ENCODE results near the gene ETV1. TPM values are rescaled to one million over a fixed set of nuclear protein-coding genes. Genes with fewer than 3 reads are reported as not detected.

Gene ETV1
- total RNA-seq, 1 experiment from 2014 or later: 68.5 TPM

GRCh38 chr7:13846386-13846785, 143.1 kb downstream of the ETV1 start:
- H3K36me3 Mint-ChIP-seq (ENCODE audit: insufficient read depth in 1 of 3, low read depth in 3 of 3): no peaks in the 10 kb centered on the region
- no peak overlapping the region for H2BK120ac ChIP-seq (ENCODE audit: low read depth, low read length, poor library complexity, severe bottlenecking)
- H2BK12ac ChIP-seq (ENCODE audit: insufficient read length, low read depth, low read length): no peak overlapping the region
- WGBS (ENCODE audit: extremely low coverage, insufficient read length, low lambda C conversion rate): no CpG with 5 or more reads among the region's 4 CpGs
- no peaks in the 10 kb centered on the region for H3K23me2 ChIP-seq (ENCODE audit: insufficient read length, low read depth, low read length, poor library complexity, severe bottlenecking)
- H3K4me2 ChIP-seq (ENCODE audit: insufficient read depth, insufficient read length, low read length): no peak overlapping the region
- no peak overlapping the region for H2BK20ac ChIP-seq (ENCODE audit: low read depth, low read length, poor library complexity, severe bottlenecking)
- no peak overlapping the region for H3K23ac ChIP-seq (ENCODE audit: insufficient read length, low read depth, low read length)
- no peak overlapping the region for H3T11ph ChIP-seq (ENCODE audit: low read length)
- H3K56ac ChIP-seq (ENCODE audit: insufficient read length, low read depth, low read length): no peak overlapping the region
- H3K4me3 Mint-ChIP-seq: no peak overlapping the region
- H3K27me3 ChIP-seq (ENCODE audit: insufficient read depth, low read length): no peaks in the 10 kb centered on the region
- H2AFZ ChIP-seq (ENCODE audit: low read length): no peak overlapping the region
- H3K9me3 Mint-ChIP-seq: no peaks in the 10 kb centered on the region
- no peaks in the 10 kb centered on the region for H4K20me1 ChIP-seq (ENCODE audit: control insufficient read depth, insufficient read depth, insufficient read length)
- peaks cover 23% of the 10 kb centered on the region in 2 experiments for H3K4me1 Mint-ChIP-seq
- no peaks in the 10 kb centered on the region for H3K79me2 ChIP-seq (ENCODE audit: insufficient read depth, low read length)
- H3K4me1 ChIP-seq (ENCODE audit: insufficient read depth, low read length): peaks cover 3% of the 10 kb centered on the region; the same call in 1 of the 2 replicates
- no peak overlapping the region for H3K27ac ChIP-seq (ENCODE audit: insufficient read length, low read depth, low read length)
- H2BK15ac ChIP-seq (ENCODE audit: low read depth, low read length): no peak overlapping the region
- H3K9me3 ChIP-seq (ENCODE audit: control insufficient read depth, low read depth, low read length): no peaks in the 10 kb centered on the region
- no peak for DNase-seq
- H4K5ac ChIP-seq (ENCODE audit: insufficient read length, low read depth, low read length): no peak overlapping the region
- H3K9ac ChIP-seq (ENCODE audit: extremely low read depth, insufficient read length, low read length): no peak overlapping the region
- no peak overlapping the region for H2BK5ac ChIP-seq (ENCODE audit: insufficient read length, low read length)
- H2AK5ac ChIP-seq (ENCODE audit: insufficient read length, low read length): no peak overlapping the region
- no peak overlapping the region for H4K91ac ChIP-seq (ENCODE audit: insufficient read length, low read depth, low read length)
- H3K14ac ChIP-seq (ENCODE audit: insufficient read depth, low read length): no peak overlapping the region
- no peaks in the 10 kb centered on the region for H3K27me3 Mint-ChIP-seq (ENCODE audit: low read depth)
- TF ChIP-seq CTCF (conservative IDR thresholded peaks at IDR 0.05): no peak
- H3K18ac ChIP-seq (ENCODE audit: insufficient read length, low read depth, low read length): no peak overlapping the region
- H4K8ac ChIP-seq (replicated peaks; ENCODE audit: insufficient read length, low read depth, low read length): no peak overlapping the region
- H3K27ac Mint-ChIP-seq: no peak overlapping the region; a peak in 1 of 7 replicates
- H3K79me1 ChIP-seq (ENCODE audit: insufficient read depth, low read depth, low read length, poor library complexity, severe bottlenecking): no peaks in the 10 kb centered on the region
- no peak overlapping the region for H3K4ac ChIP-seq (ENCODE audit: low read depth, low read length)
